Neural progenitor cell (in vitro differentiated cells): ENCODE data around the gene FHOD3.

ENCODE experiments used
- EZH2 ChIP-seq: fragments of 200-600 bp; sonication (generic); IDR thresholded peaks from 2 replicates; pipeline ENCODE4 v1.6.1; 2017; ENCODE audit warnings: antibody characterized with exemption, mild to moderate bottlenecking, moderate library complexity
- TF ChIP-seq, protein P1 (sequence below): fragments of 200-600 bp; sonication (generic); IDR thresholded peaks from 2 replicates; pipeline ENCODE4 v1.5.1; 2017; ENCODE audit warnings: antibody characterized with exemption, mild to moderate bottlenecking

- TF ChIP-seq, protein P1, sequence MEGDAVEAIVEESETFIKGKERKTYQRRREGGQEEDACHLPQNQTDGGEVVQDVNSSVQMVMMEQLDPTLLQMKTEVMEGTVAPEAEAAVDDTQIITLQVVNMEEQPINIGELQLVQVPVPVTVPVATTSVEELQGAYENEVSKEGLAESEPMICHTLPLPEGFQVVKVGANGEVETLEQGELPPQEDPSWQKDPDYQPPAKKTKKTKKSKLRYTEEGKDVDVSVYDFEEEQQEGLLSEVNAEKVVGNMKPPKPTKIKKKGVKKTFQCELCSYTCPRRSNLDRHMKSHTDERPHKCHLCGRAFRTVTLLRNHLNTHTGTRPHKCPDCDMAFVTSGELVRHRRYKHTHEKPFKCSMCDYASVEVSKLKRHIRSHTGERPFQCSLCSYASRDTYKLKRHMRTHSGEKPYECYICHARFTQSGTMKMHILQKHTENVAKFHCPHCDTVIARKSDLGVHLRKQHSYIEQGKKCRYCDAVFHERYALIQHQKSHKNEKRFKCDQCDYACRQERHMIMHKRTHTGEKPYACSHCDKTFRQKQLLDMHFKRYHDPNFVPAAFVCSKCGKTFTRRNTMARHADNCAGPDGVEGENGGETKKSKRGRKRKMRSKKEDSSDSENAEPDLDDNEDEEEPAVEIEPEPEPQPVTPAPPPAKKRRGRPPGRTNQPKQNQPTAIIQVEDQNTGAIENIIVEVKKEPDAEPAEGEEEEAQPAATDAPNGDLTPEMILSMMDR, result no peak
- TF ChIP-seq EZH2, result no peak
Measured at GRCh38 chr18:36376361-36376760, 78.8 kb downstream of the FHOD3 start.
